Erythroblast (primary cell): ENCODE results near the gene RBM25.

Experiments
- GATA1 ChIP-seq: IDR thresholded peaks from 2 replicates; pipeline ENCODE4 v1.6.1; 2011; ENCODE audit warnings: low read depth, mild to moderate bottlenecking, control low read depth, low read length, moderate library complexity
- POLR2A ChIP-seq: IDR thresholded peaks from 2 replicates; pipeline ENCODE4 v1.6.1; 2011; ENCODE audit warnings: mild to moderate bottlenecking, low read length

GRCh38 chr14:73049428-73049827, 8.9 kb upstream of the RBM25 start:
- TF ChIP-seq POLR2A, result no peak
- no peak for TF ChIP-seq GATA1
